ENCODE data around the gene GALNT12.

The GALNT12 gene

DNA sequence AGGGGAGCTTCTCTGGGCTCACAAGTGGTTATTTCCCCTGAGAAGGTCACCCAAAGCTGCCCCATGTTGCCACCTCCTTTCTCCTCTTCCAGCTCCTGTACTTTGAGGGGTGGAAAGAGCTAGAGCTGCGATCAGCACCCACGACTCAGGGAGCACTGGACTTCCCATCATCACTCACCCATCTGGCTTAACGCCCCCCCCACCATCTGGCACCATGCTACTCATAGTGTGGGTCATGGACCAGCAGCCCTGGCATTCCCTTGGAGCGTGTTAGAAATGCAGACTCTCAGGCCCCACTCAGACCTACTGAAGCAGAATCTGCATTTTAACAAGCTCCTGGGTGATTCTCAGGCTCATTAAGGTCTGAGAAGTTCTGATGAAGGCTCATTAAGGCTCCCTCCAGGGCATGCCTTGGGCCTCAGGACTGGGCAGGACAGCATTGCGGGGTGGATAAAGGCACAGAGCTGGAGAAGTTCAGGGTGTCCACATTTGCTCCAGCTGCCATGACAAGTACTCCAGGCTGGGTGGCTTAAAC is 67.3 kb downstream of the GALNT12 start:
- Histone ChIP-seq H3K27me3 (ENCODE audit: control insufficient read depth, insufficient read depth, low read length) (no peaks in the 10 kb centered on the region), H3K36me3 (ENCODE audit: control insufficient read depth, insufficient read depth, low read length) (no peaks in the 10 kb centered on the region), H3K9me3 (ENCODE audit: control insufficient read depth, insufficient read depth, low read length) (no peaks in the 10 kb centered on the region), H3K9ac (ENCODE audit: low read depth, low read length) (no peak overlapping the region), H3K4me1 (ENCODE audit: control insufficient read depth, insufficient read depth, low read length) (no peaks in the 10 kb centered on the region), H3K27ac (ENCODE audit: low read depth, low read length) (no peak overlapping the region), H3K4me3 (ENCODE audit: low read depth, low read length) (no peak overlapping the region)

DNA sequence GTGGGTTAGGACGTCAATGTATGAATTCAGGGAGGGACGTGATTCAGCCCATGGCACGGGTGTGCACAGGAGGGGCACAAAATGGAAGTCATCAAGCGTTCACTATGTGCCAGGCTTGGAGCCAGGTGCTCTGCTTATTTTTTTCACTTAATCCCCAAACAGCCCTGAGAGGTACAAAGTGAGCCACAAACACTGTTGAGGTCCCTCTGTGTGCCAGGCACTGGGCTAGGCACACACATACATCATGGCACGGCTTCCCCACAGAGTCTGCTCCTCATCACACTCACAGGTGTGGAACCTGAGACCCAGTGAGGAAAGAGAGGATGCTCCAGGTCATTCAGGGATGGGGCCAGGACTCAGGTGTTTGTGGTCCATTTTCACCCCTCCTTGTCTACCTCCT is 68.1 kb downstream of the GALNT12 start:
- no peaks in the 10 kb centered on the region for H3K9me3 ChIP-seq (ENCODE audit: control insufficient read depth, insufficient read depth, low read length)
- no peaks in the 10 kb centered on the region for H3K36me3 ChIP-seq (ENCODE audit: control insufficient read depth, insufficient read depth, low read length)
- H3K9ac ChIP-seq (ENCODE audit: low read depth, low read length) = no peak overlapping the region
- no peaks in the 10 kb centered on the region for H3K27me3 ChIP-seq (ENCODE audit: control insufficient read depth, insufficient read depth, low read length)
- H3K4me3 ChIP-seq (ENCODE audit: low read depth, low read length) = no peak overlapping the region
- no peaks in the 10 kb centered on the region for H3K4me1 ChIP-seq (ENCODE audit: control insufficient read depth, insufficient read depth, low read length)
- H3K27ac ChIP-seq (ENCODE audit: low read depth, low read length) = no peak overlapping the region

DNA sequence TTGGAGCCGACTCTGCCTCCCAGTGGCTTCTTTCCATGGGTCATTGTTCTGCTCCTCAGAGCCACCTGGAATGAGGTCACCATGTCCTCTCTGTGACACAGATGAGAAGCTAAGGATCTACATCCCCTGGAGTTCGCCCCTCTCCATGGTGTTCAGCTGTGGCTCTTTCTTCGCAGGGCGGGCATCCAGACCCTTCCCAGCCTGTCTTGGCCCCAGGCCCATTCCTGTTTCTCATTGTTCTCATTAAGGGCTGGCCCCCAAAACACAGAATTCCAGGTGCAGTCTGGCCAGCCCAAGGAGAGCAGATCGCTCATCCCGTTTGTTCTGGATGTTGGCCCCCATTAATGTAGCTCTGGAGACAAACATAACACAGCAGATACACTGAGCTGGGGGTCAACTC is 69.8 kb downstream of the GALNT12 start:
- no peak overlapping the region for H3K9ac ChIP-seq (ENCODE audit: low read depth, low read length)
- H3K36me3 ChIP-seq (ENCODE audit: control insufficient read depth, insufficient read depth, low read length) = no peaks in the 10 kb centered on the region
- H3K4me3 ChIP-seq (ENCODE audit: low read depth, low read length) = no peak overlapping the region

DNA sequence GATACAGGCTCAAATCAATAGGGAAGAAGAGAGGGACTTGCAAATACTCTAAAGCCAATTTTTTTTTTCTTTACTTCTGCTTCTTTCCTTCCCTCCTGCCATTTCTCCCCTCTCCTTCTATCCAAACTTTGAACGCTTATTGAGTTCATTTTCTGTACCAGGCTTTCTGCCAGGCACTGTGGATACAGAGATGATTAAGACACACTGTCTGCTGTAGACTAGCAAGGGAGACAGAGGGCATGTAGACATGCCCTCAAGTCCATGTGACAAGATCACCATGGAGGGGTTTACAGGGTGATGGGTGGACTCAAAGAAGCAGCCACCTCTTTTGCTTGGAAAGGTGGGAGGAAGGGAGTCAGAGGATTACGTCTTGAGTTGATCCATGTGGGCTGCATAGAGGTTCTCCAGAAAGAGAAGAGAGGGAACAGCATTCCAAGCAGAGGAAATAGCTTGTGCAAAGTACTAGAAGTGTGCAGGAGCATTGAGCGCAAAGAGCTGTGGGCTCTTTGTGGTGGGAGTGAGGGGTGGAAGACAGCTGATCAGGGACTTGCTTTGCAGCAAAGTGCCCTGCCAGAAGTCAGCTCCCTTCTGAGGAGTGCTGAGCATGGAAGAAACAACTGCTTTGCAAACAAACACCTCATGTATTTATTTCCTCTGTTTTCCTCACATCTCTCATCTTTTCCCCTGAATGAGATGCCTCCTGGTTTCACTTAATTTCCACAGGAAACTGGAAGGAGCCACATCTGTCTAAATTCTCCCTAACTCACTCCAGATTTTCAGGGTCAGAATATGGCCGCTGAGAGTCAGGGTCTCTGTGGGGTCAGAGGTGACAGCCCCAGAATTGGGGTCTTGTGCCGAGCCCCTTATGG is 71.9 kb downstream of the GALNT12 start:
- H3K27ac ChIP-seq (ENCODE audit: low read depth, low read length) = no peak overlapping the region
- H3K9me3 ChIP-seq (ENCODE audit: control insufficient read depth, insufficient read depth, low read length) = no peaks in the 10 kb centered on the region

More for the DNA sequence above, 69.8 kb downstream of the GALNT12 start:
- Histone ChIP-seq H3K27ac (ENCODE audit: low read depth, low read length) (no peak overlapping the region), H3K4me1 (ENCODE audit: control insufficient read depth, insufficient read depth, low read length) (no peaks in the 10 kb centered on the region), H3K9me3 (ENCODE audit: control insufficient read depth, insufficient read depth, low read length) (no peaks in the 10 kb centered on the region), H3K27me3 (ENCODE audit: control insufficient read depth, insufficient read depth, low read length) (no peaks in the 10 kb centered on the region)

DNA sequence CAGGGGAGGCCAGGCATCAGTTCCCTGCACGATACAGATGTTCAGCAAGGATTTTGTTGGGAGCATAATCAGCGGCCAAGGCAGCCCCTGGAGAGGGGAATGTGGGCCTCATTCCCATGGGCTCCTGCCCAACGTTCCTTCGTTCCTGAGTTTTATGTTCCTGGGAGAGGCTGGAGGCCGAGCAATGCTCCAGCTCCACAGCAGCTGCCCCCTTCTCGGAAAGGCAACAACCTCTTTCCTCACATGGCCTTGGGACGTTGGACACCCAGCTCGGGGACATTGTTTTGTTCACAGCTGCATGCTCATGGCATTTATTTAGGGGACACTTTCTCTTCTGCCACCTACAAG is 72.5 kb downstream of the GALNT12 start:
- H3K4me1 ChIP-seq (ENCODE audit: control insufficient read depth, insufficient read depth, low read length) = no peaks in the 10 kb centered on the region
- no peak overlapping the region for H3K27ac ChIP-seq (ENCODE audit: low read depth, low read length)
- no peak overlapping the region for H3K4me3 ChIP-seq (ENCODE audit: low read depth, low read length)
- no peak overlapping the region for H3K9ac ChIP-seq (ENCODE audit: low read depth, low read length)
- no peaks in the 10 kb centered on the region for H3K36me3 ChIP-seq (ENCODE audit: control insufficient read depth, insufficient read depth, low read length)
- H3K27me3 ChIP-seq (ENCODE audit: control insufficient read depth, insufficient read depth, low read length) = no peaks in the 10 kb centered on the region
- no peaks in the 10 kb centered on the region for H3K9me3 ChIP-seq (ENCODE audit: control insufficient read depth, insufficient read depth, low read length)

More for the DNA sequence above, 71.9 kb downstream of the GALNT12 start:
- H3K4me1 ChIP-seq (ENCODE audit: control insufficient read depth, insufficient read depth, low read length) = no peaks in the 10 kb centered on the region
- H3K4me3 ChIP-seq (ENCODE audit: low read depth, low read length) = no peak overlapping the region
- no peak overlapping the region for H3K9ac ChIP-seq (ENCODE audit: low read depth, low read length)
- no peaks in the 10 kb centered on the region for H3K36me3 ChIP-seq (ENCODE audit: control insufficient read depth, insufficient read depth, low read length)
- H3K27me3 ChIP-seq (ENCODE audit: control insufficient read depth, insufficient read depth, low read length) = no peaks in the 10 kb centered on the region

DNA sequence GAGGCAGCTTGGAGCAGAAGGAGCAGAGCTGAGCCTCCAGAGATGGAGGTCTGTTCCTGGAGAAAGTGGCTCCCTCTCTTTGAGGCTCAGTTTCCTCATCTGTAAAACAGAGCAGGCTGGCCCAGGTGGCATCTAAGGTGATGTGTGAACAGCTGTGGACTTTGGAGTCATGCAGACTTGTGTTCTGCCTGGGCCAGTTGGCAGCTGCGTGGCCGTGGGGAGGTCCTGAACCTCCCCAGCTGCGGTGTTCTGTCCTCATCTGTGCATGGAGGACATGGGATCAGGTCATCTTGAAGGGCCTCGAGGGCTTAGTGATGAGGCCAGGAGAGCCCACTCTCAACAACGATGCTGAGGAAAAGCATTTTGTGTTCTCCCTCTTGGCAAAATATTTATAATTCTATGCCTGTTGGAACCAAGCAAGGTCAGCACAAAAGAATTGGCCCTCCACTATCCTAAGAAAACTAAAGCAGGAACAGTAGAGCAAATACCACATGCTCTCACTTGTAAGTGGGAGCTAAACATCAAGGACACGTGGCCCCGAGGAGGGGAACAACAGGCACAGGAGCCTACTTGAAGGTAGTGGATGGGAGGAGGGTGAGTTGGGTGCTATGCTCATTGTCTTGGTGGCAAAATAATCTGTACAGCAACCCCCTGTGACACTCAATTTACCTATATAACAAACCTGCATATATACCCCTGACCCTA is 73.0 kb downstream of the GALNT12 start:
- no peaks in the 10 kb centered on the region for H3K36me3 ChIP-seq (ENCODE audit: control insufficient read depth, insufficient read depth, low read length)
- no peaks in the 10 kb centered on the region for H3K9me3 ChIP-seq (ENCODE audit: control insufficient read depth, insufficient read depth, low read length)
- no peak overlapping the region for H3K9ac ChIP-seq (ENCODE audit: low read depth, low read length)
- no peak overlapping the region for H3K27ac ChIP-seq (ENCODE audit: low read depth, low read length)
- no peaks in the 10 kb centered on the region for H3K27me3 ChIP-seq (ENCODE audit: control insufficient read depth, insufficient read depth, low read length)
- H3K4me1 ChIP-seq (ENCODE audit: control insufficient read depth, insufficient read depth, low read length) = no peaks in the 10 kb centered on the region
- no peak overlapping the region for H3K4me3 ChIP-seq (ENCODE audit: low read depth, low read length)

DNA sequence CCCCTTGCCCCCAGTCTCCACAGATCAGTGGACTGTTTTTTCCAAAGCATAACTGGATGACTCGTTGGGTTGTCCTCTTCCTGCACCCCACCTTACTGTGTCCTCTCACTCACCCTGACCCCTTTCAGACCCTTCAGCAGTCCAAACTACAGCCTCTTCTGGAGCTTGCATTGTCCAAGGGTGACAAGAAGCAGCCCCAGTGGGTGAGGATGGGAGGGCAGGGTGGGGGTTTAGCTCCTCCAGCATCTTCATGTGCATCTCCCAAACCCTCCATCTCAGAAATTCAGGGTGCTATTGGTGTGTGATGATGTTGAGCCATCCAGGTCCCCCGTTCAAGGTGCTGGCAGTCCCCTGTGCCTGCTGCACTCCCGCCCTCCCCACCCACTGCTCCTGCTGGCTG is 73.9 kb downstream of the GALNT12 start:
- Histone ChIP-seq H3K4me3 (ENCODE audit: low read depth, low read length) (no peak overlapping the region), H3K9ac (ENCODE audit: low read depth, low read length) (no peak overlapping the region), H3K27ac (ENCODE audit: low read depth, low read length) (no peak overlapping the region), H3K36me3 (ENCODE audit: control insufficient read depth, insufficient read depth, low read length) (no peaks in the 10 kb centered on the region), H3K27me3 (ENCODE audit: control insufficient read depth, insufficient read depth, low read length) (no peaks in the 10 kb centered on the region), H3K4me1 (ENCODE audit: control insufficient read depth, insufficient read depth, low read length) (no peaks in the 10 kb centered on the region), H3K9me3 (ENCODE audit: control insufficient read depth, insufficient read depth, low read length) (no peaks in the 10 kb centered on the region)

DNA sequence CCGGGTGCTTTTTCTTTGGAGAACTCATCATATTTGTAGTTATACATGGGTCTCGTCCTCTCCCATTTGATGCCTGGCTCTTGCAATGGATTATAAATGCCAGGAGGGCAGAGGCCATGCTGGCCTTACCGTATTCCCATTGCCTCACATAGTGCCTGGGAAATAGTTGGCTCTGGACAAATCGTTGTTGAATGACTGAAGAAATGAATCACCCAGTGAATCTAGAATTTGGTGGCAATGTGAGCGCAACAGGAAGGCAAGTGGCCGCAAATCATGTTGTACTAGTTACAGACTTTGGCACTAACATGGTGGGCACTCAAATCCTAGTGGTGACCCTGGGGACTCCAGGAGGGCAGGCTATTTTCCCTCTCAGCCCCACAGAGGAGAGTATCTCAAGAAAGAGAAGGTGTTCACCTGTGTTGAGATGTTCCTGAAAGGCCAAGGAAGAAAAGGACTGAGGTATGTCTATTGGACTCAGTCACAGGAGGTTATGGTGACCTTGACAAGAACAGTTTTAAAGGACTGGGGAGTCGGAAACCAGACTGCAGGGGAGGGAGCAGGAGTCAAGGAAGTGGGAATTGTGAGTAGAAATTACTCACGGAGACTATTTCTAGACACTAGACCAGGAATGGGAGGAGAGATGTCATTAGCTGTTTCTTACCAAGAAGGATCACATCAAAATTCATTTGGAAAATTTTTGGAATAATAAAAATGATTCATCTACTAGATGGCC is 74.5 kb downstream of the GALNT12 start:
- Histone ChIP-seq H3K4me3 (ENCODE audit: low read depth, low read length) (no peak overlapping the region), H3K9ac (ENCODE audit: low read depth, low read length) (no peak overlapping the region)

DNA sequence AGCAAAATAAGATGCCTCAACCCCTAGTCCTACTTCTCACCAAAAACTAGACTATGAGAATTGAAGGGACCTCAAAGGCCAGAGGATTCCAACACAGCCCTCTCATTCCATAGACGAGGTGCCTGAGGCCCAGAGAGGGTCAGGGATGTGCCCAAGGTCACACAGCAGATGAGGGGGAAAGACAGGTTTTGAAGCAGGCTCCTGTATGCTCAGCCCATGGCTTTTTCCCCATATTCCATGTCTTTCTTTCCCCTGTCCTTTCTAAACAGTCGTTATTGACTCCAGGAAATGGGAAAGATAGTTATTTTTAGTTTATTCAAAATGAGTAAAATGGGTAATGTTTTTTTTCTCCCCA is 75.1 kb downstream of the GALNT12 start:
- H3K27me3 ChIP-seq (ENCODE audit: control insufficient read depth, insufficient read depth, low read length) = no peaks in the 10 kb centered on the region
- no peak overlapping the region for H3K27ac ChIP-seq (ENCODE audit: low read depth, low read length)
- no peaks in the 10 kb centered on the region for H3K9me3 ChIP-seq (ENCODE audit: control insufficient read depth, insufficient read depth, low read length)
- no peak overlapping the region for H3K4me3 ChIP-seq (ENCODE audit: low read depth, low read length)
- H3K4me1 ChIP-seq (ENCODE audit: control insufficient read depth, insufficient read depth, low read length) = no peaks in the 10 kb centered on the region
- no peak overlapping the region for H3K9ac ChIP-seq (ENCODE audit: low read depth, low read length)
- H3K36me3 ChIP-seq (ENCODE audit: control insufficient read depth, insufficient read depth, low read length) = no peaks in the 10 kb centered on the region

More for the DNA sequence above, 74.5 kb downstream of the GALNT12 start:
- no peaks in the 10 kb centered on the region for H3K4me1 ChIP-seq (ENCODE audit: control insufficient read depth, insufficient read depth, low read length)
- no peaks in the 10 kb centered on the region for H3K36me3 ChIP-seq (ENCODE audit: control insufficient read depth, insufficient read depth, low read length)
- H3K9me3 ChIP-seq (ENCODE audit: control insufficient read depth, insufficient read depth, low read length) = no peaks in the 10 kb centered on the region
- H3K27me3 ChIP-seq (ENCODE audit: control insufficient read depth, insufficient read depth, low read length) = no peaks in the 10 kb centered on the region
- H3K27ac ChIP-seq (ENCODE audit: low read depth, low read length) = no peak overlapping the region

DNA sequence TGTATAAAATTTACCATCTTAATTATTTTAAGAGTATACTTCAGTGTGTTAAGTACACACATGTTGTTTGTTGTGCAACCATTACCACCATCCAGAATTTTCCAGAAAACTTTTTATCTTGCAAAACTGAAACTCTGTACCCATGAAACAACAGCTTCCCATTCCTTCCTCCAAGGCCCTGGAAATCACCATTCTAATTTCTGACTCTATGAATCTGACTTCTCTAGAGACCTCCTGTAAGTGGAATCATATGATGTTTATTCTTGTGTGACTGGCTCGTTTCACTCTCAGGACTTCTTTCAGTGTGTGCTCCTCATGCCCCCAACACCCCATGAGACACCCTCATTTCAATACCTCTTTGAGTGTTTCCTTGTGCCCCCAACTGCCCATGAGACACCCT is 75.8 kb downstream of the GALNT12 start:
- no peak overlapping the region for H3K4me3 ChIP-seq (ENCODE audit: low read depth, low read length)
- no peaks in the 10 kb centered on the region for H3K27me3 ChIP-seq (ENCODE audit: control insufficient read depth, insufficient read depth, low read length)
- H3K9me3 ChIP-seq (ENCODE audit: control insufficient read depth, insufficient read depth, low read length) = no peaks in the 10 kb centered on the region
- H3K36me3 ChIP-seq (ENCODE audit: control insufficient read depth, insufficient read depth, low read length) = no peaks in the 10 kb centered on the region
- H3K27ac ChIP-seq (ENCODE audit: low read depth, low read length) = no peak overlapping the region
- H3K9ac ChIP-seq (ENCODE audit: low read depth, low read length) = no peak overlapping the region
- no peaks in the 10 kb centered on the region for H3K4me1 ChIP-seq (ENCODE audit: control insufficient read depth, insufficient read depth, low read length)

DNA sequence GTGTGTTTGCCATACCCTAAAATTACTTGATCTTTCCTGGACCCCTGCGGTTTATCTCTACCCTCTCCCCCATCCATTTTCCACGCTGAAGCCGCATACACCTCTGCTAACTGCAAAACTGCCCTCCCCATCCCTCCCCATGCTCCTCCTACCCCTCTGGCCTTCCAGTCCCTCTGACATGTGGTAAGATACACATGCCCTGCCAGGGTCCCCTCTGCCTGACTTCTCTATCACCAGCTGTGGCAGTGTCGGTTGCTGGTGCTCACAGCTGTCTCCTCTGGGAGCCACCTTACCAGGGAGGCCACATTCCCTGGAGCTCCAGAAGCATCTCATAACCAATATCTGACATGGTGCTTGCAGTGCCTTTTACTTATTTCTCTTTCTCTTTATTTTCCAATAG is 77.4 kb downstream of the GALNT12 start:
- Histone ChIP-seq H3K4me3 (ENCODE audit: low read depth, low read length) (no peak overlapping the region), H3K9me3 (ENCODE audit: control insufficient read depth, insufficient read depth, low read length) (no peaks in the 10 kb centered on the region), H3K4me1 (ENCODE audit: control insufficient read depth, insufficient read depth, low read length) (no peaks in the 10 kb centered on the region), H3K36me3 (ENCODE audit: control insufficient read depth, insufficient read depth, low read length) (no peaks in the 10 kb centered on the region), H3K27me3 (ENCODE audit: control insufficient read depth, insufficient read depth, low read length) (no peaks in the 10 kb centered on the region), H3K9ac (ENCODE audit: low read depth, low read length) (no peak overlapping the region), H3K27ac (ENCODE audit: low read depth, low read length) (no peak overlapping the region)

Measured in HUES48 (cell line).